DND-41 (cell line): ENCODE results near the gene NFIL3.

Source experiments
- ATAC-seq: fragments of 200-7000 bp; cut with Tn5 transposase; 3 replicates; pipeline ENCODE4 v1.9.1; 2021; ENCODE audit warnings: low read depth; ENCODE audit not compliant: insufficient read depth
- DNase-seq: peaks from one replicate; pipeline ENCODE4 v3.0.0-alpha.2; 2020
- H2AFZ ChIP-seq: 2 replicates; pipeline ENCODE4 v1.6.0; 2012; ENCODE audit warnings: low read depth, low read length
- H3K27ac ChIP-seq: 2 replicates; pipeline ENCODE4 v1.5.1; 2012; ENCODE audit warnings: low read length, inconsistent platforms
- H3K27me3 ChIP-seq: fragments of 200-600 bp; sonication (generic); 2 replicates; pipeline ENCODE4 v1.6.0; 2012; ENCODE audit warnings: low read length, mild to moderate bottlenecking, inconsistent platforms; ENCODE audit not compliant: insufficient read depth, poor library complexity
- H3K36me3 ChIP-seq: 2 replicates; pipeline ENCODE4 v1.5.1; 2012; ENCODE audit warnings: low read length, inconsistent platforms; ENCODE audit not compliant: insufficient read depth
- H3K4me1 ChIP-seq: 2 replicates; pipeline ENCODE4 v1.5.1; 2012; ENCODE audit warnings: mild to moderate bottlenecking, low read length; ENCODE audit not compliant: insufficient read depth
- H3K4me2 ChIP-seq: 2 replicates; pipeline ENCODE4 v1.6.0; 2012; ENCODE audit warnings: mild to moderate bottlenecking, moderate library complexity, low read length, inconsistent platforms; ENCODE audit not compliant: insufficient read depth
- H3K4me3 ChIP-seq, 2 experiments: fragments of 200-600 bp in 1 of 2; shearing (Covaris generic) in 1 of 2; 2 replicates each; pipeline ENCODE4 v1.5.1; 2012 to 2016; ENCODE audit warnings: inconsistent platforms in 2 of 2, low read length in 2 of 2, mild to moderate bottlenecking in 2 of 2, low read depth in 1 of 2, moderate library complexity in 1 of 2
- H3K79me2 ChIP-seq: 2 replicates; pipeline ENCODE4 v1.6.0; 2012; ENCODE audit warnings: low read length, inconsistent platforms; ENCODE audit not compliant: insufficient read depth
- H3K9ac ChIP-seq: 2 replicates; pipeline ENCODE4 v1.6.0; 2012; ENCODE audit warnings: low read depth, mild to moderate bottlenecking, inconsistent platforms, low read length, moderate library complexity
- H3K9me3 ChIP-seq: 2 replicates; pipeline ENCODE4 v1.5.1; 2012; ENCODE audit warnings: low read length, moderate library complexity, mild to moderate bottlenecking, inconsistent platforms; ENCODE audit not compliant: insufficient read depth, severe bottlenecking
- H4K20me1 ChIP-seq: 2 replicates; pipeline ENCODE4 v1.6.0; 2012; ENCODE audit warnings: low read length; ENCODE audit not compliant: insufficient read depth
- EZH2 ChIP-seq: IDR thresholded peaks from 3 replicates; pipeline ENCODE4 v1.6.1; 2012; ENCODE audit warnings: borderline replicate concordance, low read depth, mild to moderate bottlenecking, moderate library complexity, low read length, inconsistent platforms; ENCODE audit not compliant: severe bottlenecking
- TF ChIP-seq, protein P1 (sequence below): IDR thresholded peaks from 2 replicates; pipeline ENCODE4 v1.5.1; 2012; ENCODE audit warnings: borderline replicate concordance, low read length, moderate library complexity, mild to moderate bottlenecking; ENCODE audit not compliant: poor library complexity, severe bottlenecking; ENCODE audit errors: extremely low read depth

The NFIL3 gene

GRCh38 chr9:91360551-91361290 is 62.9 kb downstream of the NFIL3 start:
- Histone ChIP-seq H3K9ac (peak overlapping the region; percentile 91), H3K4me2 (peak overlapping the region; percentile 90), H3K9me3 (no peaks in the 10 kb centered on the region), H3K27me3 (no peaks in the 10 kb centered on the region), H4K20me1 (no peaks in the 10 kb centered on the region; the same call in 1 of the 2 replicates), H3K27ac (peak overlapping the region; percentile 77), H3K4me3 (peak overlapping the region; percentile 86 to 98), H3K4me1 (peaks cover 26% of the 10 kb centered on the region), H2AFZ (peak overlapping the region; percentile 98), H3K36me3 (peaks cover under 1% of the 10 kb centered on the region), H3K79me2 (peaks cover 37% of the 10 kb centered on the region)
- ATAC-seq (no peak), DNase-seq (no peak)
- TF ChIP-seq, protein P1, sequence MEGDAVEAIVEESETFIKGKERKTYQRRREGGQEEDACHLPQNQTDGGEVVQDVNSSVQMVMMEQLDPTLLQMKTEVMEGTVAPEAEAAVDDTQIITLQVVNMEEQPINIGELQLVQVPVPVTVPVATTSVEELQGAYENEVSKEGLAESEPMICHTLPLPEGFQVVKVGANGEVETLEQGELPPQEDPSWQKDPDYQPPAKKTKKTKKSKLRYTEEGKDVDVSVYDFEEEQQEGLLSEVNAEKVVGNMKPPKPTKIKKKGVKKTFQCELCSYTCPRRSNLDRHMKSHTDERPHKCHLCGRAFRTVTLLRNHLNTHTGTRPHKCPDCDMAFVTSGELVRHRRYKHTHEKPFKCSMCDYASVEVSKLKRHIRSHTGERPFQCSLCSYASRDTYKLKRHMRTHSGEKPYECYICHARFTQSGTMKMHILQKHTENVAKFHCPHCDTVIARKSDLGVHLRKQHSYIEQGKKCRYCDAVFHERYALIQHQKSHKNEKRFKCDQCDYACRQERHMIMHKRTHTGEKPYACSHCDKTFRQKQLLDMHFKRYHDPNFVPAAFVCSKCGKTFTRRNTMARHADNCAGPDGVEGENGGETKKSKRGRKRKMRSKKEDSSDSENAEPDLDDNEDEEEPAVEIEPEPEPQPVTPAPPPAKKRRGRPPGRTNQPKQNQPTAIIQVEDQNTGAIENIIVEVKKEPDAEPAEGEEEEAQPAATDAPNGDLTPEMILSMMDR: no peak
- TF ChIP-seq EZH2: no peak

GRCh38 chr9:91359734-91360470 is 63.7 kb downstream of the NFIL3 start:
- Histone ChIP-seq H3K4me2 (peak overlapping the region; percentile 90), H3K27me3 (no peaks in the 10 kb centered on the region), H4K20me1 (no peaks in the 10 kb centered on the region; the same call in 1 of the 2 replicates), H3K9ac (no peak overlapping the region), H3K79me2 (peaks cover 37% of the 10 kb centered on the region), H3K36me3 (peaks cover 6% of the 10 kb centered on the region), H3K4me1 (peaks cover 26% of the 10 kb centered on the region), H3K4me3 (peak overlapping the region in 1 of 2 experiments; percentile 86; a peak in 2 of 4 replicates), H2AFZ (no peak overlapping the region), H3K27ac (no peak overlapping the region), H3K9me3 (no peaks in the 10 kb centered on the region)
- no peak for TF ChIP-seq EZH2
- TF ChIP-seq, protein P1: no peak
- DNase-seq: no peak
- no peak for ATAC-seq

- Histone ChIP-seq H3K36me3 (peaks cover 12% of the 10 kb centered on the region), H3K27ac (no peak overlapping the region), H2AFZ (no peak overlapping the region), H4K20me1 (no peaks in the 10 kb centered on the region; the same call in 1 of the 2 replicates), H3K9ac (no peak overlapping the region), H3K4me2 (peak overlapping the region; percentile 90; the same call in 1 of the 2 replicates), H3K27me3 (no peaks in the 10 kb centered on the region), H3K79me2 (peaks cover 37% of the 10 kb centered on the region), H3K9me3 (no peaks in the 10 kb centered on the region), H3K4me3 (no peak overlapping the region), H3K4me1 (peaks cover 26% of the 10 kb centered on the region)
- ATAC-seq (no peak), DNase-seq (no peak)
- TF ChIP-seq, protein P1: no peak
- TF ChIP-seq EZH2: no peak
Measured at GRCh38 chr9:91359083-91359482, 64.5 kb downstream of the NFIL3 start.
